SU-DHL-6 (cell line): ENCODE data around the gene RSF1.

Experiments used
- H2AFZ ChIP-seq: fragments of 200-600 bp; sonication (generic); 2 replicates; pipeline ENCODE4 v1.6.1; 2014; ENCODE audit warnings: low read depth, mild to moderate bottlenecking, moderate library complexity, mixed read lengths, antibody characterized with exemption, low read length; ENCODE audit not compliant: severe bottlenecking
- H3F3A ChIP-seq: fragments of 200-600 bp; shearing (Covaris generic); 2 replicates; pipeline ENCODE4 v1.6.0; 2016; ENCODE audit warnings: antibody characterized with exemption, mild to moderate bottlenecking; ENCODE audit not compliant: insufficient read depth
- H3K27ac ChIP-seq: fragments of 200-600 bp; sonication (generic); 2 replicates; pipeline ENCODE4 v1.5.1; 2016; ENCODE audit warnings: low read depth, mild to moderate bottlenecking, low read length, moderate library complexity, mixed read lengths
- H3K27me3 ChIP-seq: fragments of 200-600 bp; sonication (generic), shearing (Covaris generic); 2 replicates; pipeline ENCODE4 v1.6.0; 2014; ENCODE audit warnings: mild to moderate bottlenecking, low read length
- H3K36me3 ChIP-seq: fragments of 200-600 bp; sonication (generic); 2 replicates; pipeline ENCODE4 v1.6.1; 2014; ENCODE audit warnings: mild to moderate bottlenecking, low read length, mixed read lengths
- H3K4me2 ChIP-seq: fragments of 300-600, 200-600 bp; shearing (Covaris generic), sonication (generic); 2 replicates; pipeline ENCODE4 v1.6.0; 2014; ENCODE audit warnings: low read length, low read depth, mild to moderate bottlenecking; ENCODE audit not compliant: poor library complexity, severe bottlenecking
- H3K4me3 ChIP-seq: fragments of 200-600 bp; sonication (generic); 2 replicates; pipeline ENCODE4 v1.5.1; 2014; ENCODE audit warnings: antibody characterized with exemption, low read length, mild to moderate bottlenecking, mixed read lengths; ENCODE audit not compliant: insufficient read depth, poor library complexity, severe bottlenecking
- H3K79me2 ChIP-seq: fragments of 200-600 bp; sonication (generic); 2 replicates; pipeline ENCODE4 v1.6.1; 2014; ENCODE audit warnings: mild to moderate bottlenecking, low read length, moderate library complexity; ENCODE audit not compliant: insufficient read depth
- H3K9ac ChIP-seq: fragments of 200-600 bp; sonication (generic); 2 replicates; pipeline ENCODE4 v1.7.0; 2014; ENCODE audit warnings: mild to moderate bottlenecking, low read length
- H3K9me2 ChIP-seq: fragments of 200-600 bp; sonication (generic); replicated peaks from 2 replicates; pipeline ENCODE4 v1.6.1; 2014; ENCODE audit warnings: low read length; ENCODE audit not compliant: insufficient read depth
- H3K9me3 ChIP-seq: fragments of 200-600 bp; sonication (generic); 2 replicates; pipeline ENCODE4 v1.6.1; 2014; ENCODE audit warnings: low read length, mixed read lengths; ENCODE audit not compliant: insufficient read depth
- H4K20me1 ChIP-seq: fragments of 200-600 bp; sonication (generic); 2 replicates; pipeline ENCODE4 v1.6.1; 2014; ENCODE audit warnings: low read depth, mild to moderate bottlenecking, antibody characterized with exemption, low read length, moderate library complexity, mixed read lengths
- EZH2phosphoT487 ChIP-seq: fragments of 200-600 bp; sonication (generic), shearing (Covaris generic); conservative IDR thresholded peaks from 2 replicates; pipeline ENCODE4 v1.6.1; 2018; ENCODE audit warnings: mild to moderate bottlenecking, antibody characterized with exemption, low read length, moderate library complexity, mixed read lengths
- TF ChIP-seq, protein P1 (sequence below): fragments of 200-600 bp; sonication (generic); IDR thresholded peaks from one replicate; pipeline ENCODE4 v1.5.1; 2017; ENCODE audit warnings: antibody characterized with exemption, mild to moderate bottlenecking, low read length, moderate library complexity; ENCODE audit not compliant: insufficient read depth, poor library complexity, severe bottlenecking

Gene RSF1

DNA sequence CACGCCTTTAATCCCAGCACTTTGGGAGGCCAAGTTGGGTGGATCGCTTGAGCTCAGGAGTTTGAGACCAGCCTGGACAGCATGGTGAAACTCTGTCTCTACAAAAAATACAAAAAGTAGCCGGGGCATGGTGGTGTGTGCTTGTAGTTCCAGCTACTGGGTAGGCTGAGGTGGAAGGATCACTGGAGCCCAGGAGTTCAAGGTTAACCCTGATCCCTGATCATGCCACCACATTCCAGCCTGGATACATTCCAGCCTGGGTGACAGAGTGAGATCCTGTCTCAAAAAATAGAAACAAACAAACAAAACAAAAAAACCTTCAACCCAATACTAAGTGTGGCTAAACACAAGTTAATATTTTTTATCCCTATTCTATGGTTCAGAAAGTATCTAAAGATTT lies 116.5 kb downstream of the RSF1 start:
- no peaks in the 10 kb centered on the region for H4K20me1 ChIP-seq
- H3K27me3 ChIP-seq, result no peaks in the 10 kb centered on the region
- H3F3A ChIP-seq, result no peaks in the 10 kb centered on the region
- H3K9me2 ChIP-seq, result no peaks in the 10 kb centered on the region
- H3K36me3 ChIP-seq, result peaks cover 11% of the 10 kb centered on the region
- no peaks in the 10 kb centered on the region for H3K9me3 ChIP-seq
- H2AFZ ChIP-seq, result no peak overlapping the region
- H3K79me2 ChIP-seq, result no peaks in the 10 kb centered on the region
- TF ChIP-seq, protein P1, sequence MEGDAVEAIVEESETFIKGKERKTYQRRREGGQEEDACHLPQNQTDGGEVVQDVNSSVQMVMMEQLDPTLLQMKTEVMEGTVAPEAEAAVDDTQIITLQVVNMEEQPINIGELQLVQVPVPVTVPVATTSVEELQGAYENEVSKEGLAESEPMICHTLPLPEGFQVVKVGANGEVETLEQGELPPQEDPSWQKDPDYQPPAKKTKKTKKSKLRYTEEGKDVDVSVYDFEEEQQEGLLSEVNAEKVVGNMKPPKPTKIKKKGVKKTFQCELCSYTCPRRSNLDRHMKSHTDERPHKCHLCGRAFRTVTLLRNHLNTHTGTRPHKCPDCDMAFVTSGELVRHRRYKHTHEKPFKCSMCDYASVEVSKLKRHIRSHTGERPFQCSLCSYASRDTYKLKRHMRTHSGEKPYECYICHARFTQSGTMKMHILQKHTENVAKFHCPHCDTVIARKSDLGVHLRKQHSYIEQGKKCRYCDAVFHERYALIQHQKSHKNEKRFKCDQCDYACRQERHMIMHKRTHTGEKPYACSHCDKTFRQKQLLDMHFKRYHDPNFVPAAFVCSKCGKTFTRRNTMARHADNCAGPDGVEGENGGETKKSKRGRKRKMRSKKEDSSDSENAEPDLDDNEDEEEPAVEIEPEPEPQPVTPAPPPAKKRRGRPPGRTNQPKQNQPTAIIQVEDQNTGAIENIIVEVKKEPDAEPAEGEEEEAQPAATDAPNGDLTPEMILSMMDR, result no peak
- TF ChIP-seq EZH2phosphoT487, result no peak
- H3K4me3 ChIP-seq, result no peak overlapping the region
- no peak overlapping the region for H3K4me2 ChIP-seq
- no peak overlapping the region for H3K9ac ChIP-seq
- H3K27ac ChIP-seq, result no peak overlapping the region

DNA sequence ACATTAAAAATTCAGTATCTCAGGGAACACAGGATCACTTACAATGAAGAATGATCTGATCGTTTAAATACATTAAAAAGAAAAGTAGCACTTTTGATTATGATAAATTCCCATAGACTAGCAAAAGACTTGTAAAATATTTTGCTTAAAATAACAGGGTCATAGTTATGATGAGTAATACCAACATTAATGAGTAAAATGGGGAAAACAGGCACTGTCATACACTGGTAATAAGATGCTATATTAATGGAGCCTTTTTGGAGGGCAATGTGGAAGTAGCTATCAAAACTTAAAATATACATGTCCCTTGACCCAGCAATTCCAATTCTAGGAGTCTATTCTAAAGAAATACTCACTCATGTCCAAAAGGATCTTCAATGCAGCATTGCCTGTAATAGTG lies 121.1 kb downstream of the RSF1 start:
- Histone ChIP-seq H3K9me2 (no peaks in the 10 kb centered on the region), H3K36me3 (peaks cover 48% of the 10 kb centered on the region), H3K4me2 (no peak overlapping the region), H3K27me3 (no peaks in the 10 kb centered on the region), H2AFZ (no peak overlapping the region), H3K4me3 (no peak overlapping the region), H3K27ac (no peak overlapping the region), H4K20me1 (no peaks in the 10 kb centered on the region), H3F3A (no peaks in the 10 kb centered on the region), H3K9ac (no peak overlapping the region), H3K79me2 (no peaks in the 10 kb centered on the region), H3K9me3 (no peaks in the 10 kb centered on the region)
- TF ChIP-seq, protein P1, result no peak
- no peak for TF ChIP-seq EZH2phosphoT487

DNA sequence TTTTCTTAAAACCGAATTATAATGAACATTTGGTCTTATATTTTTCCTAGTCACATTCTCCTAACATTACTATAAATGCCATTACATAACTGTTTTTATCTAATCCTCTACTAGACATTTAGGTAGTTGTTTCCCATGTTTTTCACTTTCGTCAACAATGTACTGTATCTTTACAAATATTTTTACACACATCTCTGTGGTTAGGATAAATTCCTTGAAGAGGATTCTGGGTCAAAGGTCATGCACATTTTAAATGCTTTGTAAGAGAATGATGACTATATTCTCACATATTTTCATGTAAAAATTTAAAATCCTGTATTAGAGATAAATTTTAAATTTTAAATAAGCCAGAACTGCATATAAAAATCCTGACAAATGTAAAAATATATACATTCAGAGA lies 121.6 kb downstream of the RSF1 start:
- Histone ChIP-seq H3K27ac (no peak overlapping the region), H4K20me1 (no peaks in the 10 kb centered on the region), H3K36me3 (peaks cover 48% of the 10 kb centered on the region), H3F3A (no peaks in the 10 kb centered on the region), H3K27me3 (no peaks in the 10 kb centered on the region), H3K9ac (no peak overlapping the region), H3K79me2 (no peaks in the 10 kb centered on the region), H2AFZ (no peak overlapping the region), H3K4me2 (no peak overlapping the region), H3K9me2 (no peaks in the 10 kb centered on the region), H3K9me3 (no peaks in the 10 kb centered on the region), H3K4me3 (no peak overlapping the region)
- TF ChIP-seq EZH2phosphoT487, result no peak
- TF ChIP-seq, protein P1, result no peak
